Measurements from ENCODE around the gene GMPS. TPM values are rescaled to one million over a fixed set of nuclear protein-coding genes. Genes with fewer than 3 reads are reported as not detected.
"Not testable (repeated sequence)": the region's sequence is repeated elsewhere in the genome, so short reads cannot be mapped to it uniquely, and the experiment has no call there.

The GMPS gene
- total RNA-seq, 2 experiments from 2014 or later, result 143 to 152 TPM

DNA sequence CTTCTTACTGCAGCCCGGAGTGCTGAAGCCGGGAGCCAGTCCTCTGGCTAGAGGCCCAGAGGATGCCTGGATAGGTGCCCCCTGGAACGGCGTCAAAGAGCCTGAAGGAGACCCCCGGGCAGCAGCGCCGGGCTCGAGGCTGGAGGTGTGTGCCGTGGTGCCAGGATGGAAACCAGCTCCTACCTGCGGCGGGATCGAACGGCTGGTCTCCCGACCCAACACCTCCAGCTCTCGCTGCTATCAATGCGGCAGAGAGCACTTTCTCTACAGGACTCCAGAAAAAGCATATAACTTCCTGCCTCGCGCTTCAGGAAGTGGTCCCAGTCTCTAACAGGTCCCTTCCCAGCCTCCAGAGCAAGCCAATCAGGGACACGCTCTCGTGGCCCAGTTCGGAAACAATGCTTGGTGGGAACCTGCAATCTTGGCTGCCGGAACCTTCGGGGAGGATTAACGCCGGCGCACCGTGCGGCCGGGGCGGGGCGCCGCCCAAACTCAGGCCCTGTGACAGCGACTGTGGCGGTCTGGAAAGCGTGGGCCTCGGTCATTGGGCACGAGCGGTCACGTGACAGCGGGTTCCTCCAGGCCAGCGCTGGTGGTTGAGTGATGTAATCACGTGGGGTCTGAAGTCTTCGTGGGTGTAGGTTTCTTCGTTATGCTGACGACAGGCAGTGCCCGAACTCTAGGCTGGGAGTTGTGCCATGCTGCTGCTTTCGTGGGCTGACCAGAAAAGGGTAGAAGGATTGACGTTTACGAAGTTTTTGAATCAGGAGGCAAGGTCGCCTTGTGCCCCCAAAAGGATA, 16.1 kb upstream of the GMPS start, which contains the start of gene SLC33A1:
TSS of gene SLC33A1 (minus strand) at position 287 of the 800 bp plus-strand sequence. CDS start 430 bp downstream, outside the sequence.
- H3K27ac Mint-ChIP-seq, result peak within 1 kb of the TSS; percentile 99
- ChIA-PET POLR2A (interaction anchor here (0.6 to 2.6 kb wide), 7 partner anchors 8 to 1306 kb away, joined by 3 to 24 read pairs (median 10); partner anchors contain the start of genes C3orf33, CCNL1 and GMPS), CTCF (interaction anchor here (1.5 to 2.9 kb wide), 2 partner anchors 16 to 48 kb away, joined by 3 to 35 read pairs; partner anchors contain the start of gene C3orf33)
- intact Hi-C loops (cut with micrococcal nuclease), result loop anchor here (1.0 to 10.0 kb wide), 10 partner anchors 8 to 1730 kb away; partner anchors contain the start of genes ARHGEF26, C3orf33, CCNL1 and DHX36
- no peaks in the 10 kb centered on the region for H3K9me3 Mint-ChIP-seq
- H3K4me3 Mint-ChIP-seq, result peak within 1 kb of the TSS; percentile 97
- H3K4me1 Mint-ChIP-seq (ENCODE audit: low read depth), result peaks cover 31% of the 10 kb centered on the region
- H3K36me3 Mint-ChIP-seq, result peaks cover 30% of the 10 kb centered on the region
- peak; percentile 99 for DNase-seq
- no peaks in the 10 kb centered on the region for H3K27me3 Mint-ChIP-seq

DNA sequence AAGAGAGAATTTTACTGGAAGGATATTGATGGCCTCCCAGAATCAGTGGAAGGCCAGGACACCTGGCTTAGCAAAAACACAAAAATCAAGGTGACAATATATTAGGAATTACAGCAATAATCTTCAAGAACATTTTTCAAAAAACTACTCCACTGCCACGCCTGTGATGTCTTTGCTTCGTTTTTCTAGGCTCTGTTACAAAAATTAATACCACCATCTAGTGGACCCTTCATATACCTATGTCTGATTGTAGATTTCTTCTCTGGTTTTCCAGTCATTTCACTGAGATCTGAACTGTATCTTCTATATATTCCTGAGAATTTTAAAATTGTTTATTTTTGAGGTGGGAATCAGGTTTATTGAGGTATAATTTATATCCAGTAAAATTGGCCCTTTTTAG, 10.6 kb upstream of the GMPS start:
- Mint-ChIP-seq H3K4me3 (no peak overlapping the region), H3K27ac (no peak overlapping the region), H3K36me3 (no peaks in the 10 kb centered on the region), H3K27me3 (no peaks in the 10 kb centered on the region), H3K9me3 (no peaks in the 10 kb centered on the region), H3K4me1 (ENCODE audit: low read depth) (peaks cover 26% of the 10 kb centered on the region)
- ChIA-PET POLR2A (no interaction called here), CTCF (no interaction called here)
- no peak for DNase-seq
- intact Hi-C loops (cut with micrococcal nuclease), result loop anchor here (10.0 kb wide), 3 partner anchors 695 to 1735 kb away; partner anchors contain the start of genes ARHGEF26, SSR3 and TIPARP

DNA sequence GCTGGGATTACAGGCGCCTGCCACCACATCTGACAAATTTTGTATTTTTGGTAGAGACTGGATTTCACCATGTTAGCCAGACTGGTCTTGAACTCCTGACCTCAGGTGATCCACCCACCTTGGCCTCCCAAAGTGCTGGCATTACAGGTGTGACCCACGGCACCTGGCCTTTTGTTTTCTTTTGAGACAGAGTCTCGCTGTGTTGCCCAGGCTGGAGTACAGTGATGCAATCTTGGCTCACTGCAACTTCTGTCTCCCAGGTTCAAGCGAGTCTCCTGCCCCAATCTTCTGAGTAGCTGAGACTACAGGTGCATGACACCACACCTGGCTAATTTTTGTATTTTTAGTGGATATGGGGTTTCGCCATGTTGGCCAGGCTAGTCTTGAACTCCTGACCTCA, 10.0 kb upstream of the GMPS start:
- H3K36me3 Mint-ChIP-seq; CTCF ChIA-PET; H3K27ac Mint-ChIP-seq; H3K27me3 Mint-ChIP-seq; H3K9me3 Mint-ChIP-seq; intact Hi-C loops (cut with micrococcal nuclease); H3K4me3 Mint-ChIP-seq; DNase-seq: not testable (repeated sequence)
- POLR2A ChIA-PET, result interaction anchor here (1.0 kb wide), 1 partner anchor 55 kb away, joined by 3 read pairs; the partner anchor contains the start of gene C3orf33
- H3K4me1 Mint-ChIP-seq (ENCODE audit: low read depth), result peaks cover 24% of the 10 kb centered on the region

DNA sequence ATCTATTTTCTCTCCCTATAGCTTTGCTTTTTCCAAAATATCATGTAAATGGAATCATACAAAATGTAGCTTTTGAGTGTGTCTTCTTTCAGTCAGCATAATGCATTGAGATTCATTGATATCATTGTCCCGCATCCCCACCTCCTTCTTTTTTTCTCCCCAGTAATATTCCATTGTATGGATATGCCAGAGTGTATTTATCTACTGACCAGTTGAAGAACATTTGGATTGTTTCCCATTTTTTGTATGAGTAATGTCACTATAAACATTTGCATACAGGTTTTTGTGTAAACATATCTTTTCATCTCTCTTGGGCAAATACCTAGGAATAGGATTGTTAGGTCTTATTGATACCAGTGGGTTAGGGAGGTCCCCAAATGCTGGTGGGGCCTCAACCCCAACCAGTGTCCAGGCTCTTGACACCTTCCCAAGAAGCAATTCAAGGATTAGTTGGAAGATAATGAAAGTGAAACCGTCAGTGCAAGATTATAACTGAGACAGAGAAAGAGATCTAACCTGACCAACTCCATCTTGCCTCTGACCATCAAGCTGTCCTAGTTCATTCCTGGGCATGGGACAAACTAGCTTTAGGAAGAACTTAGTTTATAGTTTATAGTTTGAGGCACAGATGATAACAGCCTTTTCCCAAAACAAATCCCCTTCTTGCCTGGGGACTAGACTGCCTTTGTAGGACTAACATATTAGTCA, 8.8 kb upstream of the GMPS start:
- ChIA-PET CTCF (interaction anchor here (0.6 to 3.7 kb wide), 4 partner anchors 9 to 107 kb away, joined by 3 to 17 read pairs (median 4); partner anchors contain the start of genes C3orf33 and GMPS), POLR2A (interaction anchor here (1.0 to 2.2 kb wide), 2 partner anchors 8 to 56 kb away, joined by 3 to 10 read pairs; partner anchors contain the start of gene C3orf33)
- Mint-ChIP-seq H3K27ac (peak overlapping the region; percentile 79), H3K36me3 (no peaks in the 10 kb centered on the region), H3K4me3 (no peak overlapping the region), H3K27me3 (no peaks in the 10 kb centered on the region), H3K9me3 (no peaks in the 10 kb centered on the region), H3K4me1 (ENCODE audit: low read depth) (peaks cover 24% of the 10 kb centered on the region)
- intact Hi-C loops (cut with micrococcal nuclease), result loop anchor here (1.0 kb wide), 2 partner anchors 7 to 9 kb away; partner anchors contain the start of genes GMPS and SLC33A1
- no peak for DNase-seq

DNA sequence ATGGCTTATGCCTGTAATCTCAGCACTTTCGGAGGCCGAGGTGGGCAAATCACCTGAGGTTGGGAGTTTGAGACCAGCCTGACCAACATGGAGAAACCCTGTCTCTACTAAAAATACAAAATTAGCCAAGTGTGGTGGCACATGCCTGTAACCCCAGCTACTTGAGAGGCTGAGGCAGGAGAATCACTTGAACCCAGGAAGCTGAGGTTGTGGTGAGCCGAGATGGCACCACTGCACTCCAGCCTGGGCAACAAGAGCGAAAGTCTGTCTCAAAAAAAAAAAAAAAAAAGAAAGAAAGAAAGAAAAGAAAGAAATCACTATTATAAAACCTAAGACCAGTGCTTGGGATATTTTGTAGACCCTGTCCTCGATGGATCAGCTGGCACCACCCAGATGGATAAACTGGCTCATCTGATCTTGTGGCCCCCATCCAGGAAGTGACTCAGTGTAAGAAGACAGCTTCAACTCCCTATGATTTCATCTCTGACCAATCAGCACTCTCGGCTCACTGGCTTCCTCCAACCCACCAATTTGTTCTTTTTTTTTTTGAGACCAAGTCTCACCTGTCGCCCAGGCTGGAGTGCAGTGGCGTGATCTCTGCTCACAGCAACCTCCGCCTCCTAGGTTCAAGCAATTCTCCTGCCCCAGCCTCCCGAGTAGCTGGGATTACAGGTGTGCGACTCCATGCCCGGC, 8.0 kb upstream of the GMPS start:
- peaks cover 24% of the 10 kb centered on the region for H3K4me1 Mint-ChIP-seq (ENCODE audit: low read depth)
- not testable (repeated sequence) for H3K9me3 Mint-ChIP-seq, H3K36me3 Mint-ChIP-seq, H3K27me3 Mint-ChIP-seq, H3K4me3 Mint-ChIP-seq
- peak; percentile 80 for DNase-seq
- ChIA-PET CTCF (interaction anchor here (0.6 to 3.7 kb wide), 3 partner anchors 8 to 107 kb away, joined by 3 to 17 read pairs (median 5); partner anchors contain the start of genes C3orf33 and GMPS), POLR2A (interaction anchor here (0.6 to 2.2 kb wide), 4 partner anchors 9 to 1285 kb away, joined by 3 to 10 read pairs (median 5); no protein-coding TSS in a partner anchor)
- peak overlapping the region; percentile 79 for H3K27ac Mint-ChIP-seq
- intact Hi-C loops (cut with micrococcal nuclease), result loop anchor here (1.0 kb wide), 2 partner anchors 8 kb away; partner anchors contain the start of genes GMPS and SLC33A1

DNA sequence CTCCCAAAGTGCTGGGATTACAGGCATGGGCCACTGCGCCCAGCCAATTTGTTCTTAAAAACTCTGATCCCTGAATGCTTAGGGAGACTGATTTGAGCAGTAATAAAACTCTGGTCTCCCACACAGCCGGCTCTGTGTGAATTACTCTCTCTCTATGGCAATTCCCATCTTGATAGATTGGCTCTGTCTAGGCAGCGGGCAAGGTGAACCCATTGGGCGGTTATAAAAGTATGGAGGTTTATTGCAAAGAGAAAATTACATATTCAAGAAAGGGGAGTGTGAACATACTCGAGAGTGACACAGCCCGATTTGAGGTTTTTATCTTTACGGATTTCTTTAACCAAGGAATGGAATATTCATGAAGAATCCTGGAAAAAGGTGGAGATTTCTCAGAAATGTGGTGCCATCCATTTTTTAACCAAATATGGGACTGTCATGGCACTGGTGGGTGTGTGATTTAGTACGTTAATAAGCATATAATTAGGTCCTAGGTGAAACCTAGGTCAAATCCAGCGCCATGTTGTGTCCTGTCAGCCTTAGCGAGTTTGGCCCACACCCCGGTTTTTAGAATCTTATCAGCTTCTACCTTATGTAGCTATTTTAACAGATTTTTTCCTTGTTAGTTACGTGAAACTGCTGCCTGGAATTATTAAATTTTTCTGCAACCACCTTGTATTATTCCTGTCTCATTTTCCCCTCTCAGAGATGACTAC, 7.2 kb upstream of the GMPS start:
- peaks cover 24% of the 10 kb centered on the region for H3K4me1 Mint-ChIP-seq (ENCODE audit: low read depth)
- no peaks in the 10 kb centered on the region for H3K36me3 Mint-ChIP-seq
- no peaks in the 10 kb centered on the region for H3K27me3 Mint-ChIP-seq
- CTCF ChIA-PET, result interaction anchor here (3.7 kb wide), 1 partner anchor 57 kb away, joined by 17 read pairs; the partner anchor contains the start of gene C3orf33
- H3K4me3 Mint-ChIP-seq, result no peak overlapping the region
- POLR2A ChIA-PET, result interaction anchor here (2.2 kb wide), 1 partner anchor 10 kb away, joined by 10 read pairs; no protein-coding TSS in a partner anchor
- peak overlapping the region; percentile 79 for H3K27ac Mint-ChIP-seq
- no peaks in the 10 kb centered on the region for H3K9me3 Mint-ChIP-seq
- intact Hi-C loops (cut with micrococcal nuclease), result no loop called here
- DNase-seq, result no peak

DNA sequence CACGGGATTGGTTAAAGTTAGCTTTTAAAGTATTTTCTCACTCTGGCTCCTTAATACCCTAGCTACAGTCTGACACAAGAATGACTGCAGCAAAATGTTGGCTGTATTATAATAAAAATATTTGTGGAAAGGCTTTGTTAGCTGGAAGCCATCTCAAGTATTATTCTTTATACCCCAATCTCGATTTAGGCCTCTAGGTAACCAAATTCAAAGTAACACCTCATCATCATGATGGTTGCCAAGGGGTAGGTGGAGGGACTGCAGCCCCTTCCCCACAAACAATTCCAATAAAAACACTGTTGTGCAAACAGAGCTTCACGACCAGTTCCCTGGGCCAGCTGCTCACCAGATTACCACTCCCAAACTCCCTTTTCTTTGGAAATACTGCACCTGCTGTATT, 759 bp upstream of the GMPS start:
- H3K36me3 Mint-ChIP-seq, result peaks cover 7% of the 10 kb centered on the region
- DNase-seq, result no peak
- no peaks in the 10 kb centered on the region for H3K9me3 Mint-ChIP-seq
- peak overlapping the region; percentile 83 for H3K4me3 Mint-ChIP-seq
- CTCF ChIA-PET, result interaction anchor here (0.7 to 5.7 kb wide), 4 partner anchors 8 to 64 kb away, joined by 3 to 88 read pairs (median 3); partner anchors contain the start of genes C3orf33 and SLC33A1
- peaks cover 23% of the 10 kb centered on the region for H3K4me1 Mint-ChIP-seq (ENCODE audit: low read depth)
- no peaks in the 10 kb centered on the region for H3K27me3 Mint-ChIP-seq
- H3K27ac Mint-ChIP-seq, result peak overlapping the region; percentile 88
- POLR2A ChIA-PET, result interaction anchor here (0.7 to 3.5 kb wide), 4 partner anchors 16 to 64 kb away, joined by 3 to 22 read pairs (median 12); partner anchors contain the start of genes C3orf33 and SLC33A1
- intact Hi-C loops (cut with micrococcal nuclease), result loop anchor here (1.0 to 5.0 kb wide), 5 partner anchors 7 to 1547 kb away; partner anchors contain the start of genes C3orf33, DHX36 and SLC33A1

DNA sequence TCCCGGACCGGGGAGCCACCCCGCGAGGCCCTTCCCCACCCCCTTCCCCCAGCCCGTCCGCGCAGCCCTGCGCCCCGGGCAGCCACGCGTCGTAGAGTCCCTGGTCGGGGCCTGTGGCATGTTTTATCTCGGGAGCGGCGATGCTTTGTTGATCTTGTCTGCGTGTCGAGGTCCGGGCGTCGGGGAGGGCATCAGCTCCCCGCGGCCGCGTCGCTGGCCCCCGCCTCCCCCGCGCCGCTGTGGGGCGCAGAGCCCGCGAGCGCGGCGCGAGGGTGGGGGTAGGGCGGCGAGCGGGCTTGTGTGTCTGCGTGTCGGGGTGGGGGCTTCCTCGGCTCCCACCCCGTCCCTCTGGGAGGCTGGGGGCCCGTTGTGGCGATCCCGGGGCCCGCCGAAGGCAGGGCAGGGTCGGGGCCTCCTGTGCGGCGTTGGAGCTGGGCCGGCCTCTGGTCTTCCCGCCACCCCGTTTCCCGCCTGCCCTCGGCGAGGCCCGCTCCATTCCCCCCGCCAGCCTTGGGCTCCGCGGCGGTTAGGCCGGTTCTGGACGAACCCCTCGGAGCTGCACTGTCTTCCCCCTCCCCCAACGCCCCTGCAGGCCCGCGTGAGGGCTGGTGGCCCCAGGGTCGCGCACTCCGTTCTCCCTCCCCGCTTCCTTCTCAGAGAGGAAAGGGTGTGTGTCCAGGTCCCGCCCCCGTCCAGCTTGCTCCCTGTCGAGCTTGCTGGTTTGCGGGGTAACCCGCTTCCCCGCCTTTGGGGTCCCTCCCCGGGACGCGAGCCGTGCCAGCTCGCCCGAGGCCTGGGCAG, 695 bp downstream of the GMPS start:
- intact Hi-C loops (cut with micrococcal nuclease), result loop anchor here (1.0 to 5.0 kb wide), 6 partner anchors 9 to 1549 kb away; partner anchors contain the start of genes C3orf33, DHX36 and SLC33A1
- CTCF ChIA-PET, result interaction anchor here (0.8 to 5.7 kb wide), 4 partner anchors 9 to 105 kb away, joined by 3 to 88 read pairs (median 4); partner anchors contain the start of gene C3orf33
- H3K4me3 Mint-ChIP-seq, result peak overlapping the region; percentile 92

DNA sequence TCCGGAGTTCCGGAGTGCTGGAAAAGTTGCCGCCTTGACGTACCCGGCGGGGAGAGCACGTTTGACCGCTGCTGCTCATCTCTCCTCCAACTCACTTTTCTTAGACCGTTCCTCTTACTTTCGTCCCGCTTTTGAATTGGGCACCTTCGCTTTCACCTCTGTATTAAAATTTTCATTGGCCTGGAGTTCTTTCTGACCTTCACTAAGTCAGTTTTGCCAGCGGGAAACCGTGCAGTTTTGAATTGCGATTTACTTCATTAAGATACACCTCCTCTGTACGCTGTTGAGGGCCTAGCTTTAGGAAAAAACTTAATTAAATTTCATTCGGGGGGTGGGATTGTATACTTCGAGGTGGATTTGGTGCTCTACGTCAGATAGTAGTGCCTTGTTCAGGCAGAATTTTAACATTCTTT, 1.3 kb downstream of the GMPS start:
- ChIA-PET CTCF (interaction anchor here (0.8 to 5.7 kb wide), 3 partner anchors 19 to 106 kb away, joined by 3 to 88 read pairs (median 4); partner anchors contain the start of gene C3orf33), POLR2A (interaction anchor here (2.1 to 3.5 kb wide), 2 partner anchors 18 to 66 kb away, joined by 22 to 24 read pairs; partner anchors contain the start of genes C3orf33 and SLC33A1)
- no peak for DNase-seq
- Mint-ChIP-seq H3K9me3 (no peaks in the 10 kb centered on the region), H3K4me1 (ENCODE audit: low read depth) (peaks cover 35% of the 10 kb centered on the region), H3K27ac (peak overlapping the region; percentile 83), H3K36me3 (peaks cover 7% of the 10 kb centered on the region), H3K27me3 (no peaks in the 10 kb centered on the region), H3K4me3 (peak overlapping the region; percentile 92)
- intact Hi-C loops (cut with micrococcal nuclease), result loop anchor here (1.0 to 5.0 kb wide), 3 partner anchors 15 to 1549 kb away; partner anchors contain the start of gene DHX36

More for the DNA sequence above, 695 bp downstream of the GMPS start:
- H3K36me3 Mint-ChIP-seq, result peaks cover 7% of the 10 kb centered on the region
- peak; percentile 60 for DNase-seq
- H3K9me3 Mint-ChIP-seq, result no peaks in the 10 kb centered on the region
- peaks cover 31% of the 10 kb centered on the region for H3K4me1 Mint-ChIP-seq (ENCODE audit: low read depth)
- peak overlapping the region; percentile 83 for H3K27ac Mint-ChIP-seq
- POLR2A ChIA-PET, result interaction anchor here (2.1 to 3.5 kb wide), 2 partner anchors 17 to 65 kb away, joined by 22 to 24 read pairs; partner anchors contain the start of genes C3orf33 and SLC33A1
- H3K27me3 Mint-ChIP-seq, result no peaks in the 10 kb centered on the region

Data from activated CD4-positive, alpha-beta memory T cell treated with anti-CD3 and anti-CD28 coated beads for 36 hours (primary cell).